Activated CD4-positive, alpha-beta T cell treated with anti-CD3 and anti-CD28 coated beads, Interleukin-2, Interleukin-4, amounts not matched to agents 100 ng/mL and 50 ng/mL, durations not matched to agents 16 hours and 8 hours (primary cell): Measurements from ENCODE around the gene INTS6.

Source experiments
- DNase-seq: peaks from one replicate; pipeline ENCODE4 v3.0.0-alpha.2; 2020; ENCODE audit warnings: low spot score

INTS6 gene

GRCh38 chr13:51317262-51317661, 135.6 kb downstream of the INTS6 start:
- DNase-seq = no peak

- no peak for DNase-seq
Observed at GRCh38 chr13:51313619-51314018, 139.2 kb downstream of the INTS6 start.

GRCh38 chr13:51311957-51312520, 140.8 kb downstream of the INTS6 start:
- DNase-seq = no peak
